NOMO-1 treated with DMSO at 0.1 percent for 48 hours (cell line): ENCODE measurements around the gene VAV2.

Experiments
- DNase-seq: peaks from one replicate; lab custom pipeline; 2025; ENCODE audit not compliant: unreplicated experiment; lab: John Stamatoyannopoulos, UW

The VAV2 gene

DNA sequence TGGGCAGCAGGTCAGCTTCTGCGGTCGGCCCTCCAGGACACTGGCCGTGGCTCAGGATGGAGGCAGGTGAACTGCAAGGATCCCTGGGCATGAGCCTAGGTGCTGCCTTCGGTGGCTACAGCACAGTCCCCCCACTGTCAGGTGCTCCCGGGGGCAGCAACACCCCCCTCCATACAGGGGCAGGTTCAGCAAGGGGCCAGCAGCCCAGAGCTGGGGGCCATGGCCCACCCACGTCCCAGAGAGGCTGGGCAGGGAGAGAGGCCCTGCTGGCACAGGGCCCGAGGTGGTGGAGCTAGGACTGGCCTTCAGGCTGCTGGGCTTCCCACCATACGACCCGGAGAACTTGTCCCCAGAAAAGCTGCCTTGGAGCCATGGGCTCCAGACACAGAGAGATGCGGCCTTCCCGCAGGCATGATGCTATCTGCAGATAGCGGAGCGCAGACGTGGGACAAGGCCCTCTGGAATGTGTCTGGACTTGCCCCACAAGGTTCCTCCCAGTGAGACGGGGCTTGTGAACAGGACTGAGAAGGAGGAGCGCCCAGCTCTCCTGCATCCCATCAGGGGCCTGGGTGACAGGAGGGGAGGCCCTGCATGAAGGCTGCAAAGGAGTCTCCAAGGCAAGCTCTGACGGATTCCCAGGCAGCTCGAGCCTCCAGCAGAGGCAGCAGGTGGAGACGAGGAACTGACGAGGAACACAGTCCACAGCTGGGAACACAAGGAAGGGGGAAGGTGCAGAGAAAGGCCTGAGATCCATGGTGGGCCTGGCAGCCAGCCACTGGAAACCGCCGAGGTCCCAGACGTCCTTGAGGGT is 111.1 kb downstream of the VAV2 start:
- no peak for DNase-seq

DNA sequence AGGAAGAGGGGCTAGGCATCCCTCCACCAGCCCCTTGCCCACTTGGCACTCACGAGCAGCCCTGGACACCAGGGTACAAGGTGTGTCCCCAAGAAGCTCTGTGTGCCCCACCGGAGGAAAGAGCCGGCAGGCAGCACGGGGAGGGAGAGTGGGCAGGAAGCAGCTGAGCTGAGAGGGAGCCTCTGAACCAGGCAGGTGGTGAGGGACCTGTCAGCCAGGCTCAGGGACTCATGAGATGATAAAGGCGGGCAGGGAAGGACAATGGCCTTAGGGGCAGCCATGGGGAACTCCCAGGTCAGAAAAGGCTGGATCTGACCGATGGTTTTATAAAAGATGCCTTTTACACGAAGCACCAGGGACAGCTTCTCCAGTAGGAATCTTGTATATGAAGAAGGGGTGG is 112.0 kb downstream of the VAV2 start:
- no peak for DNase-seq

DNA sequence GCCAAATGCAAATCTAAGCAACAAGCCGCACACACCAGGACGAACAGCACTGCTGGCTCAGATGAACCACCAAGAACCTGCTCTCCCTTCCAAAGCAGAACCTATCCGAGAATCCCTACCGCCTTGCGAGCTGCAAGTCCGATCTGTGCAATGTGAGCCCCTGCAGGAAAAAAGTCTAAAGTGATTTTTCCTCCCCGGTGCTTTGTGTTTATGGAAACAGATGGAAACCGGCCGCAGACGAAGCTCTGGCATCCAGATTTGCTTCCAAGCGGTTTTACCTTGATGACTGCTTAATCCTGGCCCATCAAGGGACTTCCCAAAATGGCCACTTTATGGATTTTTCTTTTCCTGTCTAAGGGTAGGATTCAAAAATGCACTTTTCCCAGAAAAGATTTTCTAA is 112.5 kb downstream of the VAV2 start:
- DNase-seq, result no peak

DNA sequence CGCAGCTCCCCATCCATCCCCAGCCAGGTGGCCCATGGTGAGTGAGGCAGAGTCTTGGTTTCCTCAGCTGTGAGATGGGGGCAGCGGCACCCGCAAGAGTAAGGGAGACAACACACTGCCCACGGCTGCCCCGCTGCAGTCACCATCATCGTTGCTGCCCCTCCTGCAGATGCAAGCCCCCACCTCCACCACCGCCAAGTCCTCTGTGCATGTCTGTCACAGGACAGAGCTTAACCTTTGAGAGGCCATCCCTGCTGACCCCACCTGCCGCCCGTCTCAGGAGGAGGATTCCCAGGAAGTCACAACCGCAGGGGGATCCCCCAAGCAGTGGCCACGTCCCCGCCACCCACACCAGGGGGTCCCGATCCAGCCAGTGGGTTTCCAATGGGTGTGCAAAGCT is 113.7 kb downstream of the VAV2 start:
- DNase-seq, result no peak

DNA sequence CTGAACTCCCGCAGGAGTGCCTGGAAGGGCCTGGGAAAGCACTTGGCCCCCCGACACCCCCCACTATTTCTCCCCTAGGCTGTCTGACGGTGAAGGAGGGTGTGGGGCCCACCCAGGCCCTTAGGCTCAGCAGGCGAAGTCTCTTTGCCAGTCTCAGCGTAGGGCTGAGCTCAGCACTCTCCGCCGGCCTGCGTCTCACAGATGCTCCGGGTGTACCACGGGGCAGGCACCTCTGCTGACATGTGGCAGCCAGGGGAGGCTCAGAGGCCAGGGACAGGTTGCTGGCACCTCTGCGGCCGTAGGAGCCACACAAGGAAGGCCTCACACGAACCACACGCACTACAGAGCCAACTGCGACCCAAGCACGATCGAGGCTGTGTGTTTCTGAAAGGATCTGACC is 114.2 kb downstream of the VAV2 start:
- DNase-seq, result no peak

DNA sequence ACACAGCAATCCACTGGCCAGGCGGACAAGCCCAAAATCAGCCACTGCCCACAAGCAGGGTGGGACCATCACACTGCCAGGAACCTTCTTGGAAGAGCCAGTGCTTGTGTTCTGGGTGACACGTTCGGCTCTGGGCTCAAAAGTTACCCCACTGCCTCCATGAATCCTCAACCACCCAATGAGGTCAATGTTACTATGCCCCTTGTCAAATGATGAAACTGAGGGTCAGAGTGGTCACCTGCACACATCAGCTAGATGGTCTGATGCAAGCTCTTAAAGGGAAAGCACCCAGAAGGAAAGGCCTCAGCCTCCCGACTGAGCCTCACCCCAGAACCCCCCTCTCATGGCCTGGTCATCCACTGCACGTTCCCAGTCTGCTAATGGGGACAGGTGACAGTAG is 114.8 kb downstream of the VAV2 start:
- DNase-seq, result no peak

DNA sequence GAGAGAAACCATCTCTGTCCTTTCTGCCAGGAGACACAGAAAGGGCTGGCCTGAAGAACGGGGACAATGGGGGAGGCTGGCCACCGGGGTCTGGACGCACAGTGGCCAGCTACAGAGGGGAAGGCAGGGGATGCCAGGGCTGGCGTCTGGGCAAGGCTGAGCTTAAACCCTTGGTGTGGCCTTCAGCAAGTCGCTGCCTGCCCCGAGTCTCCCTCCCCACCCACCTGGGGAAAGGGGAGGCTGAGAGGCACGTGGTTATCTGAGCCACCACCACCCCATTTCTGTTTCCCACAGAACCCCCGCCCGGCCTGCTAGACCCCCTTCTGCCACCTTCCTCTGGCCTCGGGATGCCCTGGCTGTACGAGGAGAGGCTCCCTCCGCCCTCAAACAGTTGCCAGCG is 115.3 kb downstream of the VAV2 start:
- peak; percentile 51 for DNase-seq

DNA sequence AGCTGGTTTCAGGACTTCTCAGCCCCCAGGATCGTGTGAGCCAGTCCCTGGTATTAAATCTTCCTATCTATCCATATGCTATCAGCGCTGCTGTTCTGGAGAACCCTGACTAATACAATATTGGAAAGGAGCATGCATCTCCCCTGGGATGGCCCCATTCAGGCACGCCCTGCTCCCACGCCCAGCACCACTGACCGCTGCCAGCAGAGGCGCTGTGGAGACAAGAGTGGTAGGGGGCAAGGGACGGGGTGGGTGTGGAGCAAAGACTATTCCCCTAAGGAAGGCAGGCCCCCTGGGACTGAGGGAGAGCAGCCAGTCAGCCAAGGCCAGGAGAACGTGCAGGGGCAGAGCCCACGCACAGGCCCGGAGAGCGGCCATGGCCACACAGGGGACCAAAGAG is 116.0 kb downstream of the VAV2 start:
- no peak for DNase-seq

DNA sequence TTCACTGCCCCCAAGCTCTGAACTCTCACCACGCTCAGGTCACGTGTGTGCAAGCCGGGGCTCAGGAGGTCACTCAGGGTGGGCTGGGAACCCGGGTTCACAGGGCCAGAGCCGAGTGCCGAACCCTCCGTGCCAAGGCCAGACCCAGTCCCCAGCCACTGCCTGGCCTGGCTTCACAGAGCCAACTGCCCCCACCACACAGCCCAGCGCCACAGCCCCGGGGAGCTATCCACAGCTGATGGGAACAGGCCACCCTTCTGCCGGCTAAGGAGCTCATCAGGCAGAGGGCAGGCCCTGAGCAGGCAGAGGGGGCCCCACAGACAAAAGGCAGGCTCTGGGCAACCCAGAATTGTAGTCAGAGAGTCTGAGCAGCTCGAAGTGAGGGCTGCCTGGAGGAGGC is 117.0 kb downstream of the VAV2 start:
- no peak for DNase-seq

DNA sequence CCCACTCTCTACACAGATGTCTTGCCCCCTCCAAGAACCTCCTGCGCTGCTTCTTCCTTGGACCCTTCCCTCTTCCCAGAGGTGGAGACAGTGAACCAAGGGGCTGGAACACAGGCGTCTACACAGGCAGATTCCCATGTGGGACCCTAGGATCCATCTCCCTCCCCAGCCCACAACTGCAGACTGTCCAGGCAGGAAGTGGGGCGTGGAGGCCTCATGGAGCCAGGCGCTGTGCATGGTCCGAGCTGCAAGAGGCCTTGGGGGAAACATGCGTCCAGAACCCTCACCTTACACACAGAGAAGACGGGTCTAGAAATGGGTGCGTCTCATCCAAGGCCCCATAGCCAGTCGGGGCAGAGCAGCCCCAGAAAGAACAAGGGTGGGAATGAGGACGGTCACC is 117.5 kb downstream of the VAV2 start:
- DNase-seq, result no peak

DNA sequence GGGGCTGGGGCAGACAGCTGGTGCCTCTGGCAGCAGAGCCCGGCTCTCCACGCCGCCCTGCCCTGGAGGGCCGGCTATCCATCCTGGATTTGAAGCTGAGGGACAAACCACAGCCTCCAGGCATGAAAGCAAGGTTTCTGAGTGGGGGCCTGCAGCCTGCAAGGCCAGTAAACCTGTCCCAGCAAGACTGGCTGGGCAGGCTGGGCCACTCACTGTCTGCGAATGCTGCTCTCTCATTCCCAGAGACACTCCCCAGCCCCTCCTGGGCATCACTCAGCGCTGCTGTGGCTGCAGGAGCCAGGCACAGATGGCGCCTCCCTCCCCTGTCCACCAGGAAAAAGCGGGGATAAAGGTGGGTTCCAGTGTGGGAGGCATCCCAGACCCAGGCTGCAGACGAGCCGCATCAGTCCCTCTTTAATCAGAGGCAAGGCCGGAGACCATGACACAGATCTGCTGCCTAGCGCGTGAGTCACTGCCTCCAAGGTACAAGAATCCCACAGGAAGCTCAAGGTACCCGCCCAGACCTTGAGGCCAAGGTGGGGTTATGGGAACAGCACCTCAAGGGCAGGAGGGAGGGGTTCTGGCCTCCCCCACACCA is 118.0 kb downstream of the VAV2 start:
- DNase-seq, result no peak

DNA sequence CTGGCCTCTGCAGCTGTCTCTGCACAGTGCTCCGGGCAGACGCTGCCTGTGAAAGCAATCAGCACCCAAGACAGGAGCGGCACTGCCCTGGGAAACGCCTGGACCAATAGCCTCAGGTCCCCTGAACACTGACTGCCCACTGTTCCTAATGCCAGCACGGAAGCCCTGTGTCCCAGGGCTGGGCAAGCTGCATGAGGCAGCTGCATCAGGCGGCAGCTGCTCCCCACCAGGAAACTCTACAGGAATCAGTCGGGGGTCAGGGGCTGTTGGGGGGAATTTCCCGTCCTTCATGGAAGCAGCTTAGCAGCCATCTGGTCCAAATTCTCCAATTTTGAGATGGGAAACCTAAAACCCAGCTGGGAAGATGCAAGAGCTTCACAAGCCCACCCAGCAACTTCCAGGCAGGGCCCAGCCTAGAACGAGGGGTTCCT is 118.6 kb downstream of the VAV2 start:
- DNase-seq, result no peak

DNA sequence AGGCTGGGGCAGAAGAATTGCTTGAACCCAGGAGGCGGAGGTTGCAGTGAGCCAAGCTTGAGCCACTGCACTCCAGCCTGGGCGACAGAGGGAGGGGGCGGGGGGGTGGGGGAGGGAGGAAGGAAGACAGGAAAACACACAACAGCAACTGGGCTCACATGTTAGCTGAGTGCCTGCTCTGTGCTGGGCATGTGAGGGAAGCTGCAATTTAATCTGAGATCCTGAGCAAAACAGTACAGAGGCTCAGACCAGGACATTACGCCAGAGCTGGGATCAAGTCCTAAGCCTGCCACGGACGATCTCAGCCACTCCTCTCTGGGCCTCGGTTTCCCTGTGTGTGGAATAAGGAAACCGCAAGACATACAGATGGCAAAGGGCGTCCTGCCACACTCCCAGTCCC is 119.1 kb downstream of the VAV2 start:
- no peak for DNase-seq

DNA sequence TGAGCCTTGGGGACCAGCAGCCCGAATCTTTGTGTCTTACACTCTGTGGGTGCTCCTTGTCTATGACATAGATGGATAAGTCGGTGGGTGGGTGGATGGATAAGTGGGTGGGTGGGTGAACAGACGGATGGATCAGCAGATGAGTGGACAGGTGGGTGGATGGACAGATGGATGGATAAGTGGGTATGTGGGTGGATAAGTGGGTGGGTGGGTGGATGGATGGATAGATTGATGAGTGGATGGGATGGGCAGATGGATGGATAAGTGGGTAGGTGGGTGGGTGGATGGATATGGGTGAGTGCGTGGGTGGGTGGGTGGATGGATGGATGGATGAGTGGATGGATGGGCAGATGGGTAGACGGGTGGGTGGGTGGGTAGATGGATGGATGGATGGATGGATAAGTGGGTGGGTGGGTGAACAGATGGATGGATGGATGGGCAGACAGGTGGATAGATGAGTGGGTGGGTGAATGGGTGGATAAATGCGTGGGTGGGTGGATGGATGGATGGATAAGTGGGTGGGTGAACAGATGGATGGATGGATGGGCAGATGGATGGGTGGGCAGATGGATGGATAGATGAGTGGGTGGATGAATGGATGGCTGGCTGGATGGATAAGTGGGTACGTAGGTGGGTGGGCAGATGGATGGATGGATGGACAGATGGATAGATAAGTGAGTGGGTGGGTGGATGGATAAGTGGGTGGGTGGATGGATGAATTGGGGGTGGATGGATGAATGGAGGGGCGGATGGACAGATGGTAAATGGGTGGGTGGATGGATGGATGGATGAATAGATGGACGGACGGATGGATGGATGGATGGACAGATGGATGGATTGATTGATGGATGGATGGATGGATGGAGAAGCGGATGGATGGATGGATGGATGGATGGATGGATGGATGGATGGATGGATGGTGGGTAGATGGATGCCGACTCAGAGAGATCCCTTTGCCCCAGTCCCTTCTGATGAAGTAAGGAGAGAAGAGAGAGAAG is 121.2 kb downstream of the VAV2 start:
- no peak for DNase-seq

DNA sequence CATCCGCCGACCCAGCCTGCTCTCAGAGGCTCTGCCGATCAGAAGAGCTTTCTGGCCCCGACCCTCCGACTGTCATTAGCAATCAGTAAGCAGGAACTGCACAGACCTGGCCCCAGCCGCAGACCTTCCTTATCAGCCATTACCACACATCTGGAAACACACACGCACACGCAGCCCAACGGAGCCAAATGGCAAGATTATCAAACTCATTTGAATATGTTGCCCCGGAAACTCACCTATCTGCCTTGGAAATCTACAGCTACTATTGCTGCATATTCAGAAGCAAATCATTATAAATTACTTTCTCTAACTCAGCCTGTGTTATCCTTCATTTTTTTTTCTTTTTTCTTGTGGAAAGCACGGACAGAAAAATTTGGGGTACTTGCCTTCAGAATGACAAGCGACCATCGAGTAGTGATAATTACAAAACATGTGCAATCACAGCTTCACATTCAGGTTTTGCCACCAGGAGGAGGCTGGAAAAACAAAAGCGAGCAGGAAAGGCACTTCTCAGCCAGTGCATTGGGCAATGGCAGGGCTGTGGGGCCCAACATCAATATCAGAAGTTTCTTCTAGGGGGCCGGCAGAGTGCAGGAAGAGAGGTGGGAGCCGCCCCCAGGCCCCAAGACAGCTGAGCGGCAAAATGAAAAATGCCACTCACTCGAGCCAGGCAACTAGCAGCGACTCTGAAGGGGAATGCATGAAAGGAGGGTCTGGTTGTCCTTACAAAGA is 122.3 kb downstream of the VAV2 start:
- DNase-seq, result no peak

DNA sequence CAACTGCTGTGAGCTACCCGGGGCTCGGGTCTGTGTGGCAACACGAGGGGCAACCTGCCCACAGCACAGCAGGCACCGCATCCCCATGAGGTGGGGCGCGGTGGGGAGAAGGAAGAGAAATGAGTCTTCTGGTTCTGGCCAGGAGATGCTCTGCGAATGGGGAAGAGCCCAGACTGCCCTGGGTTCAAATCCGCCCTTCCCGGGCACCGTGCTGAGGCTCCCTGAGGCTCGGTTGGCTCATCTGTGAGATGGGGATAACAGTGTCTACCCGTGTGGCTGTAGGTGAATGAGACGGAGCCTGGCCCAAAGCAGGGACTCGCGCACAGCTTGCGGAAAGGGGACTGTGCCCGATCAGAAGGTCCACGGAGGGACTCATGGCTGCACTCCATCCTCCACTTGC is 123.9 kb downstream of the VAV2 start:
- DNase-seq, result no peak

DNA sequence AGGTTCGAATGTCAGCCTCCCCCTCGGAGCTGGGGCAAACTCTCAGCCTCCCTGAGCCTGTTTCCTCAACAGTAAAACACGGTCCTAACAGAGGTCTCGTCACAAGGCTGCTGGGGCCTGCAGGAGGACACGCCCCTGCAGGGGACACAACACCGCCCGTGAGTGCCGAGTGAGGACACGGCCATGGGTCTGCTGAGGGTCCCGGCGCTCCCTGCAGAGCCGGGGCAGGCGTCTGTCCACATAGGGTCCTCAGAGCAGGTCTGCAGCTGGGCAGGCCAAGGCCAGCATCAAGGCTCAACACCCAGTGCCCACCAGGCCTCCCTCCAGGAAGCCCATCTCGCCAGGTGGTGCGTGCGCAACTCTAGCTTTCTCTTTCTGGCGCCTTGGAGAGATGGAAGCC is 125.2 kb downstream of the VAV2 start:
- no peak for DNase-seq

DNA sequence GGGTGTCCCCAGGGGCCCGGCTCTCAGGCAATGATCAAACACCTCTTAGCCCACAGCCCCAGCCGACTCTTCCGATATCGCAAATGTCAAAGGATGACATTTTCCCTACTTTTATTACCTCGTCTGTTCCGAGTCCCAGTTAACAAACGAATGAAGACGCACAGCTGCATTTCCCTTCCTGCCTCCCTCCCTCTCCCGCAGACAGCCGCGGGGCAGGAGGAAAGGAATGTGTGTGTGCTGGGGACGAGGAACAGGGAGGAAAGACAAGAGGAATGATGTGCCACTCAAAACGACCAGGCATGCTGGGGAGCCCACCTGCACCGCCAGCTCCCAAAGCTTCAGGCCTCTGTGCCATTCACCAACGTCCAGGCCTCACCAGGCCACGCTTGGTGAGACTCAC is 128.1 kb downstream of the VAV2 start:
- DNase-seq, result no peak

DNA sequence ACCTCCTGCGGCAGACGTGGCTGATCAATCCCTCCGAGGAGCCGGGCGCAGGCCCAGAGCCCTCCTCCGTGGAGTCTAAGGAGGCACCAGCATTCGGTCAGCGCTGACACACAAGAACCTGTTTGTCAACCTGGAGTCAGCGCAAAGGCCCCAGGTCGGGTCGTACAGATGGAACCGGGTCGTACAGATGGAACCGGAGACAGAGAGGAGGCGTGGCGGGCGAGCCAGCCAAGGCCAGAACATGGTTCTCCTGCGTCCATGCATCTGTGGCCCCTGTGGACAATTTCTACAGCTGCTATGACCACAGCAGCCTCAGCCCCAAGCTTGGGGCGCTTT is 128.9 kb downstream of the VAV2 start:
- DNase-seq, result no peak

DNA sequence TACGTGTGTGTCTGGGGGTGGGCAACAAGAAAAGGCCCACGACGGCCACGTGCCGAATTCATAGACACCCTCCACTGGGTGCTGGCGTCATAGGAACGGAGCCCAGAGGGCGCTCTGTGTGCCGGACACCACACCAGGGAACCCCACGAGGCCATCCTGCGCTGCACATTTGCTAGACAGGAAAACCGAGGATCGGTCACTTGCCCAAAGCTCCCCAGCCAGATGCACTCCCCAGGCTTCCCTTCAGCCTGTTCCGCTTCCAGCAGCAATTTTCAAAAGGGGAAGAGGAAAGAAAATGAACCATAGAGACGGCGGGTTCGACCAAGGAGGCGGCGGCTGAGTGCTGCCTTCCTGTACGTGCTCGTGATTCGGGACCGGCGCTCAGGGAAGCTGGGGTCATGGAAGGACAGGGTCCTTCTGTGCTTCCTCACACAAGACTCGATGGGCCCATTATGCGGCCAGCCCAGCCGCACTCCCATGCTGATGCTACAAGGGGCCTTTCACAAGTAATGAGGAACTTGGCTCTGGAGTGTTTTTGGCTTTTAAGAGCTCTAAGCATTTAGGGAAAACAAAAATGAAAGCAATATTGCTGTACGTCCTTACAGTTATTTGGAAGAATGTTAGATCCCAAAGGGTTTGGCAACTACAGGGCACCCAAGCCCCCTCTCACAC is 129.4 kb downstream of the VAV2 start:
- peak; percentile 82 for DNase-seq

DNA sequence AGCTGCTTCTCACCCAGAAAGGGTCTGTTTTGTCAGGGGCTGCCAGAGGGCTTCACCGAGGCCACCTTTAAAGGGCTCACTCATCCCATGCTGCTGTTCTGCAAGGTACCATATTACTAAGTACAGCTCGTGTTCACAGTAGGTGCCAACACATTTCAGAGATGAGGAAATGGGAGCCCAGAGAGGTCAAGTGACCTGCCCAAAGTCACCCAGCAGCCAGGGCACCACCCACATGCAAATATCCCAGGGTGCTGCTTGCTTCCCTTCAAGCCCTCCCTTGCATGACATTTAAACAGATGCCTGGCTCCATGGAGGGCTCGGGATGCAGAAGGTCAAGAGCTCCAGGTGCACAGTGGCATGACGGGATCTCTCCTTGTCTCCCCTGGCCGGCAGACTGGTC is 130.4 kb downstream of the VAV2 start:
- DNase-seq, result no peak
